ENCODE data around the gene FAM234B.
"Not testable (repeated sequence)": the region's sequence is repeated elsewhere in the genome, so short reads cannot be mapped to it uniquely, and the experiment has no call there.

FAM234B gene

GRCh38 chr12:13061377-13061776, 17.2 kb downstream of the FAM234B start:
- DNase-seq (ENCODE audit: low spot score): no peak

- DNase-seq (ENCODE audit: low spot score): no peak
These were observed 18.5 kb downstream of the FAM234B start for GRCh38 chr12:13062669-13063068.

- DNase-seq (ENCODE audit: low spot score): no peak
These were observed 21.8 kb downstream of the FAM234B start for GRCh38 chr12:13066014-13066413.

GRCh38 chr12:13066459-13066858, 22.3 kb downstream of the FAM234B start:
- DNase-seq (ENCODE audit: low spot score): no peak

GRCh38 chr12:13067322-13067721, 23.1 kb downstream of the FAM234B start:
- DNase-seq (ENCODE audit: low spot score): no peak

GRCh38 chr12:13069380-13069779, 25.2 kb downstream of the FAM234B start:
- DNase-seq (ENCODE audit: low spot score): no peak

GRCh38 chr12:13071305-13072280, 27.4 kb downstream of the FAM234B start:
- no peak for DNase-seq (ENCODE audit: low spot score)

GRCh38 chr12:13073173-13073572, 29.0 kb downstream of the FAM234B start:
- no peak for DNase-seq (ENCODE audit: low spot score)

- DNase-seq (ENCODE audit: low spot score): no peak
These were observed 30.4 kb downstream of the FAM234B start for GRCh38 chr12:13074396-13075117.

- DNase-seq (ENCODE audit: low spot score): no peak
These were observed 30.9 kb downstream of the FAM234B start for GRCh38 chr12:13075118-13075480.

GRCh38 chr12:13075786-13076570, 31.8 kb downstream of the FAM234B start:
- DNase-seq (ENCODE audit: low spot score): no peak

GRCh38 chr12:13079440-13079906, 35.3 kb downstream of the FAM234B start:
- no peak for DNase-seq (ENCODE audit: low spot score)

- DNase-seq (ENCODE audit: low spot score): no peak
These were observed 36.1 kb downstream of the FAM234B start for GRCh38 chr12:13080266-13080665.

- DNase-seq (ENCODE audit: low spot score): no peak
These were observed 38.7 kb downstream of the FAM234B start for GRCh38 chr12:13082861-13083260.

- not testable (repeated sequence) for DNase-seq (ENCODE audit: low spot score)
These were observed 39.5 kb downstream of the FAM234B start for GRCh38 chr12:13083638-13084037.

GRCh38 chr12:13084898-13085640, 40.9 kb downstream of the FAM234B start:
- no peak for DNase-seq (ENCODE audit: low spot score)

- DNase-seq (ENCODE audit: low spot score): no peak
These were observed 41.9 kb downstream of the FAM234B start for GRCh38 chr12:13085968-13086686.

- DNase-seq (ENCODE audit: low spot score): no peak
These were observed 43.6 kb downstream of the FAM234B start for GRCh38 chr12:13087766-13088165.

GRCh38 chr12:13088496-13088895, 44.3 kb downstream of the FAM234B start:
- DNase-seq (ENCODE audit: low spot score): no peak

GRCh38 chr12:13090054-13090453, 45.9 kb downstream of the FAM234B start:
- DNase-seq (ENCODE audit: low spot score): no peak

GRCh38 chr12:13091832-13092231, 47.7 kb downstream of the FAM234B start:
- DNase-seq (ENCODE audit: low spot score): no peak

All from COLO829 (cell line).